H1 (cell line): ENCODE data around the gene CLPSL2.

Source experiments
- POLR2A ChIP-seq, 2 experiments: IDR thresholded peaks; 1 replicate in 1 of 2; 2 replicates in 1 of 2; pipeline ENCODE4 v1.6.1; 2011; ENCODE audit warnings: low read depth in 2 of 2, low read length in 2 of 2, mild to moderate bottlenecking in 2 of 2; ENCODE audit errors: control extremely low read depth in 1 of 2
- RAD21 ChIP-seq, 2 experiments: IDR thresholded peaks in 1 of 2; conservative IDR thresholded peaks in 1 of 2; 2 replicates each; pipeline ENCODE4 v1.6.1; 2011; ENCODE audit warnings: low read depth in 2 of 2, low read length in 2 of 2, improper control_type of control experiment in 1 of 2, inconsistent platforms in 1 of 2, mild to moderate bottlenecking in 1 of 2, moderate library complexity in 1 of 2
- RFX5 ChIP-seq: IDR thresholded peaks from 2 replicates; pipeline ENCODE4 v1.6.1; 2011; ENCODE audit warnings: low read depth, low read length, improper control_type of control experiment, borderline replicate concordance
- TEAD4 ChIP-seq: IDR thresholded peaks from 2 replicates; pipeline ENCODE4 v1.6.1; 2012; ENCODE audit warnings: low read depth, low read length, inconsistent platforms, mixed read lengths
- TF ChIP-seq, protein P1 (sequence below), 3 experiments: IDR thresholded peaks; 1 replicate in 2 of 3; 2 replicates in 1 of 3; pipeline versions ENCODE4 v1.5.1 to v1.6.1; 2011; ENCODE audit warnings: low read length in 3 of 3, mild to moderate bottlenecking in 3 of 3, inconsistent platforms in 2 of 3, low read depth in 1 of 3, moderate library complexity in 1 of 3; ENCODE audit not compliant: insufficient read depth in 1 of 3; ENCODE audit errors: control extremely low read depth in 1 of 3

DNA sequence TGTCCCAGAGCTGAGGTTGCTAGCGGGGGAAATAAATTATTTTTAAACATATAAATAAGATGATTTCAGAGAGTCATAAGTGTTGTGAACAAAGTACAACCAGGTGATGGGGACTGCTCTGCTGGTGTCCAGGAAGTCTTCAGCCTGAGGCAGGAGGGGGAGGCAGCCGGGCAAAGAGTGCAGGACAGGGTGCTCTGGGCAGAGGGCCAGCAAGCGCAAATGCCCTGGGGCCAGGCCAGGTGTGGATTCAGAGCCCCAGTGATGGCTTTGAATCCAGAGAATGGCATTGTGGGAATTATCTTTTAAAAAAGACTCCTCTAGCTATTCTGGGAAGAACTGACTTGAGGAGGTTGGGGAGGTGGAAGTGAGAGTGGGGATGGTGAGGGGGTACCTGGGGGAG lies 6.0 kb downstream of the CLPSL2 start:
- TF ChIP-seq, protein P1, sequence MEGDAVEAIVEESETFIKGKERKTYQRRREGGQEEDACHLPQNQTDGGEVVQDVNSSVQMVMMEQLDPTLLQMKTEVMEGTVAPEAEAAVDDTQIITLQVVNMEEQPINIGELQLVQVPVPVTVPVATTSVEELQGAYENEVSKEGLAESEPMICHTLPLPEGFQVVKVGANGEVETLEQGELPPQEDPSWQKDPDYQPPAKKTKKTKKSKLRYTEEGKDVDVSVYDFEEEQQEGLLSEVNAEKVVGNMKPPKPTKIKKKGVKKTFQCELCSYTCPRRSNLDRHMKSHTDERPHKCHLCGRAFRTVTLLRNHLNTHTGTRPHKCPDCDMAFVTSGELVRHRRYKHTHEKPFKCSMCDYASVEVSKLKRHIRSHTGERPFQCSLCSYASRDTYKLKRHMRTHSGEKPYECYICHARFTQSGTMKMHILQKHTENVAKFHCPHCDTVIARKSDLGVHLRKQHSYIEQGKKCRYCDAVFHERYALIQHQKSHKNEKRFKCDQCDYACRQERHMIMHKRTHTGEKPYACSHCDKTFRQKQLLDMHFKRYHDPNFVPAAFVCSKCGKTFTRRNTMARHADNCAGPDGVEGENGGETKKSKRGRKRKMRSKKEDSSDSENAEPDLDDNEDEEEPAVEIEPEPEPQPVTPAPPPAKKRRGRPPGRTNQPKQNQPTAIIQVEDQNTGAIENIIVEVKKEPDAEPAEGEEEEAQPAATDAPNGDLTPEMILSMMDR (IDR thresholded peaks at IDR 0.05; ENCODE audit: control extremely low read depth in 1 of 3, insufficient read depth in 1 of 3, low read depth in 1 of 3, low read length in 3 of 3) = no peak
- TF ChIP-seq POLR2A (IDR thresholded peaks at IDR 0.05; ENCODE audit: control extremely low read depth in 1 of 2, low read depth in 2 of 2, low read length in 2 of 2) = no peak
- no peak for TF ChIP-seq TEAD4
- no peak for TF ChIP-seq RFX5
- no peak for TF ChIP-seq RAD21 (IDR thresholded peaks at IDR 0.05 in 1 of 2, conservative IDR thresholded peaks at IDR 0.05 in 1 of 2; ENCODE audit: low read depth in 2 of 2, low read length in 2 of 2)
